NCI-H2107 treated with DMSO at 0.1 percent for 48 hours (cell line): ENCODE results near the gene SELENOH.

Experiments
- DNase-seq: peaks from one replicate; lab custom pipeline; 2025; ENCODE audit not compliant: unreplicated experiment; lab: John Stamatoyannopoulos, UW

The SELENOH gene

GRCh38 chr11:57778318-57779037 is 37.2 kb downstream of the SELENOH start:
- DNase-seq, result peak; percentile 75

GRCh38 chr11:57779276-57779675 is 38.0 kb downstream of the SELENOH start:
- no peak for DNase-seq

- DNase-seq, result no peak
Measured at GRCh38 chr11:57781529-57781943, 40.2 kb downstream of the SELENOH start.

GRCh38 chr11:57785072-57785471 is 43.8 kb downstream of the SELENOH start:
- DNase-seq, result no peak

- no peak for DNase-seq
Measured at GRCh38 chr11:57786436-57786835, 45.1 kb downstream of the SELENOH start.

- no peak for DNase-seq
Measured at GRCh38 chr11:57787006-57787604, 45.8 kb downstream of the SELENOH start.

GRCh38 chr11:57787920-57788702 is 46.8 kb downstream of the SELENOH start:
- DNase-seq, result no peak

GRCh38 chr11:57788703-57789088 is 47.4 kb downstream of the SELENOH start:
- DNase-seq, result no peak

- no peak for DNase-seq
Measured at GRCh38 chr11:57791321-57792059, 50.2 kb downstream of the SELENOH start.

- DNase-seq, result no peak
Measured at GRCh38 chr11:57792060-57792541, 50.8 kb downstream of the SELENOH start.

- DNase-seq, result no peak
Measured at GRCh38 chr11:57792870-57793269, 51.6 kb downstream of the SELENOH start.
